GM12872 (cell line): ENCODE data around the gene ITGA3.

Experiments used
- TF ChIP-seq, protein P1 (sequence below): IDR thresholded peaks from 3 replicates; pipeline ENCODE4 v1.5.1; 2011; ENCODE audit warnings: low read depth, mild to moderate bottlenecking, low read length, moderate library complexity; ENCODE audit not compliant: insufficient read depth

Gene ITGA3

DNA sequence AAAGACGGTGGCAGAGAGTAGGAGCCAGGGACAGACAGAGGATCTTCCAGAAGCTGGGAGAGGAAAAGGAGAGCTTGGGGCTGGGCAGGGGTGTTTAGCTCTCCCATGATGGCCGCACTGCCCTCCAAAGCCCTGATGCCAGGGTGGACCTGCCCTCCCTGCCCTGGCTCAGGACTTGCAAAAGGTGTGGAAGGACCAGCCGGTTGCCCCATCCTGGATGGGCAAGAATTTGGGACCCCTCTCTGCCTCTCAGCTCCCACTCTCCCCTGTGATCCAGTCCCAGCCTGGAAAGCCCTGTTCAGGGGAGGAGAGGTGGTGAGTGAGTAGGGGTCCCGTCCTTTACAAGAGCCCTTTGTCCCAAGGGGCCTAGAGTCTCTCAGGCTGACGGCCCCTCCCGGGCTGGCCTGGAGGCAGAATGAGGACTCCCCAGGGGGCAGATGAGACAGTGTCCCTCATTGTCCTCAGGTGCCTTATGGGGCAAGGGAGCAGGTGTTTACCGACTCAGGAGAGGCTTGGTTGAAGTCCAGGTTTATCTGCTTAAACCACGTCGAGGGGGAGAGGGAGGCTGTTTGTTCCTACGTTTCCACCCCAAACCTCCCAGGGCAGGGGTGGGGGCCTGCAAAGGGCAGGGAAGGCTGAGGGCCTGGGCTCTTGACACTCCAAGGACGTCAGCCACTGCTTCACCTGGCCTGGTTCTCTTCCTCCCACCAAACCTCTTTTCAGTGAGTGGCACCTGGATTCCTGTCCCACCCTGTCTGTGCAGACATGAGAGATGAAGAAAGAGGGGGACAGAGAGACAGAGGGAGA lies 19.3 kb upstream of the ITGA3 start:
- TF ChIP-seq, protein P1, sequence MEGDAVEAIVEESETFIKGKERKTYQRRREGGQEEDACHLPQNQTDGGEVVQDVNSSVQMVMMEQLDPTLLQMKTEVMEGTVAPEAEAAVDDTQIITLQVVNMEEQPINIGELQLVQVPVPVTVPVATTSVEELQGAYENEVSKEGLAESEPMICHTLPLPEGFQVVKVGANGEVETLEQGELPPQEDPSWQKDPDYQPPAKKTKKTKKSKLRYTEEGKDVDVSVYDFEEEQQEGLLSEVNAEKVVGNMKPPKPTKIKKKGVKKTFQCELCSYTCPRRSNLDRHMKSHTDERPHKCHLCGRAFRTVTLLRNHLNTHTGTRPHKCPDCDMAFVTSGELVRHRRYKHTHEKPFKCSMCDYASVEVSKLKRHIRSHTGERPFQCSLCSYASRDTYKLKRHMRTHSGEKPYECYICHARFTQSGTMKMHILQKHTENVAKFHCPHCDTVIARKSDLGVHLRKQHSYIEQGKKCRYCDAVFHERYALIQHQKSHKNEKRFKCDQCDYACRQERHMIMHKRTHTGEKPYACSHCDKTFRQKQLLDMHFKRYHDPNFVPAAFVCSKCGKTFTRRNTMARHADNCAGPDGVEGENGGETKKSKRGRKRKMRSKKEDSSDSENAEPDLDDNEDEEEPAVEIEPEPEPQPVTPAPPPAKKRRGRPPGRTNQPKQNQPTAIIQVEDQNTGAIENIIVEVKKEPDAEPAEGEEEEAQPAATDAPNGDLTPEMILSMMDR = no peak

DNA sequence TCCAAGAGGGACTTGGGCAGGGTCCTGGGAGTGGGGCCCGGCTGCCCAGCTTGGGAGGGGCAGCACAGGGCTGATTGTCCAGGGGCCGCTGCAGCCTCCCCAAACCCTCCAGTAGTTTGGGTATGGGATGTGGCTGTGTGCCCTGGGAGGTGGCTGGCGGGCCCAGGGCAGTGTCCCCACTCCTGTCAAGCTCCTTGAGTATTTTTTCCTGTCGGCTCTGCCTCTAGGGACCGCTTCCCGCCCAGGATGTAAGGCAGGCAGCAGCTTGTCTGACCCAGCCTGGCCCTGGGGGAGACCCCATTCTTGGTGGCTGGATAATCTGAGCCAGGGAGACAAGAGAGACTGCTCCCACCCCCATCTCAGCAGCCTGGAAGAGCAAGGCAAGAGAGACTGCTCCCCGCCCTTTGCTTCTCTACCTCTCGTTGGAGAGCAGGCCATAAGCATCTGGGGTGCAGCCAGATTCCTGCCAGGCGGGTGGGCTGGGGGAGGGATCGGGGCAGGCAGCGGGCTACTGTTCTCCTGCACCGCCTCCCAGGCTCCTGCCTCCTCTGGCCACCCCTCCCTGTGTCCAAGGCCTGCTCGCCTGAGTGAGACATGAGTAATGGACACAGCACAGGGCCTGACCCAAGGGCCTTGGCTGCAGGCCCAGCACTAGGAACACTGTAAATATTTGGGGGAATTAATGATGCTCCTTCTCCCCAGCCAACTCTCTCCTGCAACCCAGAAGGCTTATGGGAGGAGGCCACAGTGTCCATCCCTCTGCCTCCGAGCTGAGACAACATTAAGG lies 18.4 kb upstream of the ITGA3 start:
- TF ChIP-seq, protein P1 = no peak

DNA sequence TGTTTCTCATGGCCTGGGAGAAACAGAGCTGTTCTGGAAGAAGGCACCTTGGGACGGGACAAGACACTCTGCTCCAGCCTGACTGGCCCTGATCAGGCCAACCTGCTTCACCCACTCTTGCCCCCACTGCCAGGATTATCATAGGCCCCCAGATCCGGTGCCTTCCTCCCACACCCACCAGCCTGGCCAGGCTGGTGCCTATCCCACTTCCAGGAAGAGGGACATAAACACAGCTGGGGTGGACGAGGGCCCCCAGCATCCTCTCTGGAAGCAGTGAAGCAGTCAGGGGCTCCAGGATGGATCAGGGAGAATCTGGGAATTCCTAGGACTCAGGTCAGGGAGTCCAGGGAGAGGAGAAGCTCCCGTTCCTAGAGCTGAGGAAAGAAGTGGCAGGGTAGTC lies 16.9 kb upstream of the ITGA3 start:
- TF ChIP-seq, protein P1 = no peak

DNA sequence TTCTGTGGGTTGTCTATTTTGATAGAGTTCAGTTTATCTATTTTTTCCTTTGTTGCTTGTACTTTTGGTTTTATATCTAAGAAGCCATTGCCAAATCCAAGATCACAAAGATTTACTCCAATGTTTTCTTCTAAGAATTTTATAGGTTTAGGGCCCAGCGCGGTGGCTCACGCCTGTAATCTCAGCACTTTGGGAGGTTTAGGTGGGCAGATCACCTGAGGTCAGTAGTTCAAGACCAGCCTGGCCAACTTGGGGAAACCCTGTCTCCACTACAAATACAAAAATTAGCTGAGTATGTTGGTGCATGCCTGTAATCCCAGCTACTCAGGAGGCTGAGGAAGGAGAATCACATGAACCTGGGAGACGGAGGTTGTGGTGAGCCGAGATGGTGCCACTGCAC lies 13.7 kb upstream of the ITGA3 start:
- TF ChIP-seq, protein P1 = no peak

DNA sequence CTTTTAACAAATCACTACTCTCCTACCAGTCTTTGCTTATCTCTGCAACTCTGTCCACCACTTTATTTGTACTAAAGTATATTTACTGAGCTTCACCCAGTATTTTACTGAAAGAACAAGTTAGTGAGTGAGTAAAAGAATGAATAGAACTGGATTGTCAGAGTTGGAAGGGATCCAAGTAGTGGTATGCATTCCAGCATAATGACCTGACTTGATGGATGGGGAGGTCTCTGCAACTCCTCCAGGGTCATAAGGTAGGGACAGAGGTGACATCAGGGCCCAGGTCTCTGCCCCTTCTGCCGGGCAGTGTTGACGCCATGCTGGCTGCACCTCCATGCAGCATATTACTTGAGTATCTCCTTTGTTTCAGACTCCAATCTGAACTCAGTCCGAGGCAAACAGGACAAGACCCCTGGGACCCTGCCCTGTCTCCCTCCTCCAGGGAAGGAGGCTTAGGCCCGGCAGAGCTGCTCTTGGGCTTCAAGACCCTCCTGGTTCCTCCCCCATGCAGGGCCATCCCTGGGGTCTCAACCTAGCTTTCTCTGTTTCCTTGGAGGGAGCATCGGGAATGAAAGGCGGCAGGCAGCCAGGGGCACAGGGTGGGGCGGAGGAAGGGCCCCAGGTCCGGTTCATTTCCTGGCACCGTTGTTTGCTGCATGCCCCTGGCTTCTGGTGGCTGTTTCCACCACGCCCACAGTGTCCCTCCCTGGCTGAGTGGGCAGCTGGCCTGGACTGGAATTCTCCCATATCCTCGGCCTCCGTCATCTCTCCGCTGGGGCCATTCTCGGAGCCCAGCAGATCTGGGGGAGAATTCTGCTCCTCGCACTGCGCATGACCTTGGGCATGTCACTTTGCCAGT lies 12.4 kb upstream of the ITGA3 start:
- TF ChIP-seq, protein P1 = no peak

DNA sequence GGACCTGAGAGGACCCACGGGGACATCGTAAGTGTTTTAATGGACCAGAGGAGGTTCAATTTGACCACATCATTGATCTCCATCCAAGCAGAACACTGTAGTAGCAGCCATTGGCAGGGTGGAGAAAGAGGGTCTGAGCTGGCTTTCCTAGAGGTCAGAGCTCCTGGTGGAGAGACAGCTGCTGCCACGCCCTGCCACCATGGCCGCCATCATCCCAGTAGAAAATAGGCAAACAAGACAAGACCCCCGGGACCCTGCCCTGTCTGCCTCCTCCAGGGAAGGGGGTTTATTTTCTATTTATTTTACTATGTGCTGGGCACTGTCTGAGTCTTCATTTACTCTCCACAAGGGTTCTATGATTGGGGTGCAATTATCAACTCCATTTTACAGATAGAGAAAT lies 11.4 kb upstream of the ITGA3 start:
- TF ChIP-seq, protein P1 = no peak

DNA sequence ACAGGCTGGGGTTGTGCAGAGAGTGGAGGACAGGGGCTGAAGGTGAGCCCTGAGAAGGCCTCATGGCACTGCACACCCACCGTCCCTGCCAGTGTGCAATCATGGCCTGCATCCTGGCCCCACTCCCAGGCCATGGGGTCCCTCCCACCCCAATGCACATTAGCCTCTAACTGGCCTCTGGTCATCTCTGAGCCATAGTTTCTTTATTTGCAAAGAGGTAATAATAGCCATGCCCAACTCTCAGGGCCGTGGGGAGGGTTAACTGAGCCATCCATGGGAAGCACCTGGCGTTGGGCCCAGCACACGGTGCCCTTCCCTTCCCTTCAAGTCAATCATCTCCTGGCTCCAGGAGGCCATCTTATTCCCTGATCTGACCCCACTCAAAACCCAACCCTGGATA lies 10.8 kb upstream of the ITGA3 start:
- TF ChIP-seq, protein P1 = no peak
